Endothelial cell of umbilical vein (primary cell): Measurements from ENCODE around the gene CD248. TPM values are rescaled to one million over a fixed set of nuclear protein-coding genes. Genes with fewer than 3 reads are reported as not detected.

Source experiments
- BruUV-seq: library from RNA; stranded (reverse); fragments of 400-500 nt; replicated peaks from 2 replicates; lab custom pipeline; 2021; lab: Mats Ljungman, UMichigan
- CTCF ChIA-PET: fragments of 300-600, 350-600 bp; sonication (Branson Sonifier 250); formaldehyde crosslinking; loops from one replicate; lab custom pipeline; 2021; ENCODE audit warnings: antibody characterized with exemption, inconsistent platforms; lab: Charles Lee
- POLR2A ChIA-PET: fragments of 300-600, 350-600 bp; sonication (Branson Sonifier 250); formaldehyde crosslinking; loops from one replicate; lab custom pipeline; 2021; ENCODE audit warnings: antibody characterized with exemption, inconsistent platforms; lab: Charles Lee
- DNase-seq: peaks from one replicate; pipeline ENCODE4 v3.0.0-alpha.2; 2011; ENCODE audit warnings: low read depth, low spot score
- FAIRE-seq: peaks from 2 replicates; lab custom pipeline; 2011; peaks lifted over from hg19 to GRCh38; lab: Jason Lieb, UNC
- H2AFZ ChIP-seq: 2 replicates; pipeline ENCODE4 v1.6.0; 2012; ENCODE audit warnings: low read depth, low read length, control low read depth, inconsistent platforms
- H3K27ac ChIP-seq: 2 replicates; pipeline ENCODE4 v1.5.1; 2011; ENCODE audit warnings: low read depth, mild to moderate bottlenecking, control low read depth, low read length, moderate library complexity; ENCODE audit not compliant: insufficient read depth
- H3K27me3 ChIP-seq, 2 experiments: 2 replicates each; pipeline versions ENCODE4 v1.6.0 to v1.6.1; 2011; ENCODE audit warnings: low read length in 2 of 2, mixed read lengths in 1 of 2; ENCODE audit not compliant: control insufficient read depth in 2 of 2, insufficient read depth in 2 of 2
- H3K36me3 ChIP-seq, 2 experiments: 2 replicates in 1 of 2; 3 replicates in 1 of 2; pipeline ENCODE4 v1.5.1; 2011; ENCODE audit warnings: low read length in 2 of 2, mild to moderate bottlenecking in 1 of 2, moderate library complexity in 1 of 2; ENCODE audit not compliant: control insufficient read depth in 2 of 2, insufficient read depth in 2 of 2; ENCODE audit errors: extremely low read depth in 1 of 2
- H3K4me1 ChIP-seq: 3 replicates; pipeline ENCODE4 v1.5.1; 2011; ENCODE audit warnings: mild to moderate bottlenecking, low read length; ENCODE audit not compliant: control insufficient read depth, insufficient read depth; ENCODE audit errors: extremely low read depth
- H3K4me2 ChIP-seq: 2 replicates; pipeline ENCODE4 v1.6.1; 2011; ENCODE audit warnings: low read length, control low read depth, mixed read lengths; ENCODE audit not compliant: insufficient read depth
- H3K4me3 ChIP-seq, 3 experiments: fragments of 200-600 bp in 1 of 3; sonication (generic), shearing (Covaris generic) in 1 of 3; replicated peaks in 1 of 3; 2 replicates each; pipeline ENCODE4 v1.5.1; 2011 to 2016; ENCODE audit warnings: control low read depth in 3 of 3, low read length in 3 of 3, mild to moderate bottlenecking in 2 of 3, inconsistent platforms in 1 of 3, low read depth in 1 of 3, moderate library complexity in 1 of 3; ENCODE audit not compliant: insufficient read depth in 1 of 3
- H3K79me2 ChIP-seq: 2 replicates; pipeline ENCODE4 v1.6.0; 2012; ENCODE audit warnings: low read length, inconsistent platforms; ENCODE audit not compliant: control insufficient read depth, insufficient read depth
- H3K9ac ChIP-seq: replicated peaks from 2 replicates; pipeline ENCODE3; 2011; ENCODE audit warnings: low read length, control low read depth; ENCODE audit not compliant: insufficient read depth; ENCODE audit errors: extremely low read depth
- H3K9me1 ChIP-seq: replicated peaks from 3 replicates; pipeline ENCODE4 v1.6.0; 2011; ENCODE audit warnings: mild to moderate bottlenecking, low read length; ENCODE audit not compliant: control insufficient read depth, insufficient read depth; ENCODE audit errors: extremely low read depth
- H3K9me3 ChIP-seq: replicated peaks from 2 replicates; pipeline ENCODE4 v1.5.1; 2012; ENCODE audit warnings: low read length, inconsistent platforms; ENCODE audit not compliant: control insufficient read depth, insufficient read depth
- H4K20me1 ChIP-seq: replicated peaks from 2 replicates; pipeline ENCODE3; 2011; ENCODE audit warnings: mild to moderate bottlenecking, low read length; ENCODE audit not compliant: control insufficient read depth, insufficient read depth; ENCODE audit errors: extremely low read depth
- EZH2 ChIP-seq: IDR thresholded peaks from 2 replicates; pipeline ENCODE4 v1.6.1; 2012; ENCODE audit warnings: borderline replicate concordance, low read depth, mild to moderate bottlenecking, moderate library complexity, low read length, inconsistent platforms; ENCODE audit not compliant: severe bottlenecking
- FOS ChIP-seq: IDR thresholded peaks from 2 replicates; pipeline ENCODE4 v1.6.1; 2011; ENCODE audit warnings: mild to moderate bottlenecking, low read length, moderate library complexity, borderline replicate concordance; ENCODE audit not compliant: insufficient read depth
- GATA2 ChIP-seq: IDR thresholded peaks from 2 replicates; pipeline ENCODE4 v1.7.0; 2011; ENCODE audit warnings: low read depth, mild to moderate bottlenecking, moderate library complexity, mixed read lengths, low read length; ENCODE audit not compliant: insufficient read length, insufficient read depth
- JUN ChIP-seq: IDR thresholded peaks from 2 replicates; pipeline ENCODE4 v1.6.1; 2011; ENCODE audit warnings: borderline replicate concordance, low read depth; ENCODE audit not compliant: insufficient read length, insufficient read depth
- MAX ChIP-seq: IDR thresholded peaks from 2 replicates; pipeline ENCODE4 v1.6.1; 2011; ENCODE audit not compliant: insufficient read depth, insufficient read length
- MYC ChIP-seq: IDR thresholded peaks from one replicate; pipeline ENCODE4 v1.6.1; 2011; ENCODE audit warnings: mild to moderate bottlenecking, low read depth, low read length
- POLR2A ChIP-seq: IDR thresholded peaks from 2 replicates; pipeline ENCODE4 v1.6.1; 2012; ENCODE audit warnings: low read depth, mild to moderate bottlenecking, control low read depth, low read length
- POLR2AphosphoS5 ChIP-seq: IDR thresholded peaks from 2 replicates; pipeline ENCODE4 v1.6.1; 2012; ENCODE audit warnings: low read depth, mild to moderate bottlenecking, control low read depth, low read length, moderate library complexity; ENCODE audit not compliant: insufficient read depth
- dilution Hi-C: fragments of 300-500 bp; cut with MboI; formaldehyde crosslinking; loops from one replicate; pipeline ENCODE4 v1.15.0; 2019; ENCODE audit warnings: low sequenced_read_pairs; ENCODE audit not compliant: extremely low pct_ligation_motif_present
- intact Hi-C: fragments of 100-400 bp; cut with micrococcal nuclease; formaldehyde crosslinking; loops from one replicate; pipeline ENCODE4 v1.10.0; 2022
- polyA plus RNA-seq, 4 experiments: library from polyadenylated mRNA; depleted of rRNA in 3 of 4; stranded (reverse) in 3 of 4; unstranded in 1 of 4; fragments of >200 nt; gene quantifications; 2 replicates each; pipeline versions ENCODE4 v1.2.1 to v1.2.3, GENCODE V29; 2011 to 2012; ENCODE audit warnings: missing spikeins in 1 of 4
- total RNA-seq: library from RNA; stranded (reverse); gene quantifications from 2 replicates; pipeline ENCODE4 v1.2.3, GENCODE V29; 2021
- TF ChIP-seq, protein P1 (sequence below), 2 donors: IDR thresholded peaks; 1 replicate in 1 of 2; 2 replicates in 1 of 2; pipeline ENCODE4 v1.5.1; 2011; ENCODE audit warnings: low read length in 2 of 2, mild to moderate bottlenecking in 2 of 2, moderate library complexity in 2 of 2, control low read depth in 1 of 2, inconsistent platforms in 1 of 2, low read depth in 1 of 2; ENCODE audit not compliant: insufficient read depth in 1 of 2; ENCODE audit errors: extremely low read depth in 1 of 2

The CD248 gene
- total and polyA plus RNA-seq, 2 donors (not counting 3 experiments of a cell fraction or from before 2014, with no cell fraction given), result 0.10 TPM; not detected in 1

DNA sequence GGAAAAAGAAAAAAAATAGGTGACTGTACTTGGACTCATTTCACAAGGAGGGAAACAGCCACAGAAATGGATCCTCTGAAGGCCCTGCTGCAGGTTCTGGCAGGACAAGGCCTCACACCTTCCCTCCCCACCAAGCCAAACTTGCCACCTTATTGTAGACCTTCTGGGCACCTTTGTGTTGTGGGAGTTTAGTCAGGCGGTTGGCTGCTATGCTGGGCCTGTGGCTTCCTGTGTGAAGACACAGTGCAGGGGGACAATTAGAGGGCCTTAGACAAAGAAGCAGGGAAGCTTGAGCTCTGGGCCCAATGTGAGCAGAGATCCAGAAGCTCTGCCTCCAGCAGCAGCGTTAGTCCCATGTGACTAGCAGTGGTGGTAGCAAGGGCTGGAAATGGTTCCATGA is 44.2 kb downstream of the CD248 start:
- no TSS peak for BruUV-seq
- FAIRE-seq, result no peak
- dilution Hi-C loops, result no loop called here

More for the DNA sequence above, 44.2 kb downstream of the CD248 start:
- Histone ChIP-seq H3K4me1 (peaks cover 12% of the 10 kb centered on the region), H3K79me2 (peaks cover 28% of the 10 kb centered on the region), H3K36me3 (peaks cover 14 to 40% of the 10 kb centered on the region in 2 experiments), H3K27me3 (no peaks in the 10 kb centered on the region), H2AFZ (no peak overlapping the region), H3K27ac (no peak overlapping the region), H3K9me3 (no peaks in the 10 kb centered on the region), H3K4me3 (no peak overlapping the region), H4K20me1 (no peaks in the 10 kb centered on the region), H3K9me1 (no peaks in the 10 kb centered on the region), H3K9ac (no peak overlapping the region), H3K4me2 (no peak overlapping the region)
- DNase-seq, result no peak
- TF ChIP-seq GATA2 (no peak), JUN (no peak), MAX (no peak), POLR2A (no peak), EZH2 (no peak), MYC (no peak), POLR2AphosphoS5 (no peak), FOS (no peak)
- TF ChIP-seq, protein P1, sequence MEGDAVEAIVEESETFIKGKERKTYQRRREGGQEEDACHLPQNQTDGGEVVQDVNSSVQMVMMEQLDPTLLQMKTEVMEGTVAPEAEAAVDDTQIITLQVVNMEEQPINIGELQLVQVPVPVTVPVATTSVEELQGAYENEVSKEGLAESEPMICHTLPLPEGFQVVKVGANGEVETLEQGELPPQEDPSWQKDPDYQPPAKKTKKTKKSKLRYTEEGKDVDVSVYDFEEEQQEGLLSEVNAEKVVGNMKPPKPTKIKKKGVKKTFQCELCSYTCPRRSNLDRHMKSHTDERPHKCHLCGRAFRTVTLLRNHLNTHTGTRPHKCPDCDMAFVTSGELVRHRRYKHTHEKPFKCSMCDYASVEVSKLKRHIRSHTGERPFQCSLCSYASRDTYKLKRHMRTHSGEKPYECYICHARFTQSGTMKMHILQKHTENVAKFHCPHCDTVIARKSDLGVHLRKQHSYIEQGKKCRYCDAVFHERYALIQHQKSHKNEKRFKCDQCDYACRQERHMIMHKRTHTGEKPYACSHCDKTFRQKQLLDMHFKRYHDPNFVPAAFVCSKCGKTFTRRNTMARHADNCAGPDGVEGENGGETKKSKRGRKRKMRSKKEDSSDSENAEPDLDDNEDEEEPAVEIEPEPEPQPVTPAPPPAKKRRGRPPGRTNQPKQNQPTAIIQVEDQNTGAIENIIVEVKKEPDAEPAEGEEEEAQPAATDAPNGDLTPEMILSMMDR (IDR thresholded peaks at IDR 0.05; ENCODE audit: extremely low read depth in 1 of 2, insufficient read depth in 1 of 2, low read depth in 1 of 2, low read length in 2 of 2), result no peak
- POLR2A ChIA-PET, result interaction anchor here (0.6 kb wide), 1 partner anchor 375 kb away, joined by 3 read pairs; no protein-coding TSS in a partner anchor
- CTCF ChIA-PET, result interaction anchor here (0.9 to 6.2 kb wide), 3 partner anchors 9 to 50 kb away, joined by 3 to 53 read pairs (median 12); no protein-coding TSS in a partner anchor
- intact Hi-C loops, result no loop called here
